GM23248 (cell line): ENCODE results near the gene ABHD12. TPM values are rescaled to one million over a fixed set of nuclear protein-coding genes. Genes with fewer than 3 reads are reported as not detected.

ENCODE experiments used
- DNase-seq: peaks from one replicate; pipeline ENCODE4 v3.0.0-alpha.2; 2015
- H2AFZ ChIP-seq: fragments of 200-600 bp; sonication (generic); 2 replicates; pipeline ENCODE4 v1.6.1; 2016; ENCODE audit warnings: antibody characterized with exemption
- H3F3A ChIP-seq: fragments of 200-600 bp; sonication (generic); 2 replicates; pipeline ENCODE4 v1.6.1; 2016; ENCODE audit warnings: mild to moderate bottlenecking, antibody characterized with exemption, mixed run types; ENCODE audit not compliant: insufficient read depth
- H3K27ac ChIP-seq: fragments of 200-600 bp; sonication (generic); 2 replicates; pipeline ENCODE4 v1.5.1; 2016; ENCODE audit warnings: mild to moderate bottlenecking
- H3K27me3 ChIP-seq: fragments of 200-600 bp; sonication (generic); replicated peaks from 2 replicates; pipeline ENCODE4 v1.6.1; 2016; ENCODE audit warnings: mild to moderate bottlenecking; ENCODE audit not compliant: insufficient read depth
- H3K36me3 ChIP-seq: fragments of 200-600 bp; sonication (generic); 2 replicates; pipeline ENCODE4 v1.6.1; 2016; ENCODE audit warnings: low read depth, mild to moderate bottlenecking
- H3K4me1 ChIP-seq: fragments of 200-600 bp; sonication (generic); 2 replicates; pipeline ENCODE4 v1.6.1; 2016; ENCODE audit warnings: mild to moderate bottlenecking; ENCODE audit not compliant: insufficient read depth
- H3K4me2 ChIP-seq: fragments of 200-600 bp; sonication (generic); one replicate; pipeline ENCODE4 v1.6.1; 2016; ENCODE audit warnings: mild to moderate bottlenecking; ENCODE audit not compliant: unreplicated experiment
- H3K4me3 ChIP-seq: fragments of 200-600 bp; sonication (generic); 2 replicates; pipeline ENCODE4 v1.5.1; 2016; ENCODE audit warnings: mild to moderate bottlenecking
- H3K79me2 ChIP-seq: fragments of 200-600 bp; sonication (generic); 2 replicates; pipeline ENCODE4 v1.6.1; 2016; ENCODE audit warnings: mild to moderate bottlenecking; ENCODE audit not compliant: insufficient read depth
- H3K9ac ChIP-seq: fragments of 200-600 bp; sonication (generic); 2 replicates; pipeline ENCODE4 v1.6.1; 2016; ENCODE audit warnings: mild to moderate bottlenecking
- H3K9me2 ChIP-seq: fragments of 200-600 bp; sonication (generic); 2 replicates; pipeline ENCODE4 v1.6.1; 2016; ENCODE audit warnings: mixed run types, mild to moderate bottlenecking, moderate library complexity; ENCODE audit not compliant: insufficient read depth
- H3K9me3 ChIP-seq: fragments of 200-600 bp; sonication (generic); one replicate; pipeline ENCODE4 v1.6.1; 2017; ENCODE audit warnings: low read depth
- H4K20me1 ChIP-seq: fragments of 200-600 bp; sonication (generic); 2 replicates; pipeline ENCODE4 v1.6.0; 2016; ENCODE audit not compliant: insufficient read depth
- EZH2 ChIP-seq: fragments of 200-600 bp; sonication (generic); IDR thresholded peaks from 2 replicates; pipeline ENCODE4 v1.6.1; 2018; ENCODE audit warnings: antibody characterized with exemption, mild to moderate bottlenecking; ENCODE audit not compliant: insufficient read depth, poor library complexity, severe bottlenecking
- EZH2phosphoT487 ChIP-seq: fragments of 200-600 bp; sonication (generic); IDR thresholded peaks from 2 replicates; pipeline ENCODE4 v1.6.1; 2018; ENCODE audit warnings: antibody characterized with exemption, moderate library complexity, mild to moderate bottlenecking, low read depth; ENCODE audit not compliant: insufficient read depth
- WGBS, 2 experiments: methylation state at CpG; one replicate each; pipeline ENCODE4 v1.1.6; 2015 to 2017; ENCODE audit warnings: low lambda C conversion rate in 2 of 2, low coverage in 1 of 2; ENCODE audit errors: missing lambda C conversion rate in 2 of 2; 5-methylcytosine and 5-hydroxymethylcytosine counted together
- in situ Hi-C: fragments of 300-500 bp; cut with MboI; formaldehyde crosslinking; loops from 2 replicates; pipeline ENCODE4 v1.15.0; 2020
- polyA plus RNA-seq: library from polyadenylated mRNA; unstranded; fragments of >200 nt; fragmentation: Nextera tagmentation; extraction: Ambion mirVana; gene quantifications from 2 replicates; pipeline ENCODE4 v1.2.1, GENCODE V29; 2016
- total RNA-seq: library from RNA; depleted of rRNA; stranded (reverse); fragments of >200 nt; shearing (Covaris generic); gene quantifications from 2 replicates; pipeline ENCODE4 v1.2.3, GENCODE V29; 2014; rRNA removed

Gene ABHD12
- 48.6 and 50.6 TPM in 2 replicates for total RNA-seq
- 75.0 and 82.1 TPM in 2 replicates for polyA plus RNA-seq

DNA sequence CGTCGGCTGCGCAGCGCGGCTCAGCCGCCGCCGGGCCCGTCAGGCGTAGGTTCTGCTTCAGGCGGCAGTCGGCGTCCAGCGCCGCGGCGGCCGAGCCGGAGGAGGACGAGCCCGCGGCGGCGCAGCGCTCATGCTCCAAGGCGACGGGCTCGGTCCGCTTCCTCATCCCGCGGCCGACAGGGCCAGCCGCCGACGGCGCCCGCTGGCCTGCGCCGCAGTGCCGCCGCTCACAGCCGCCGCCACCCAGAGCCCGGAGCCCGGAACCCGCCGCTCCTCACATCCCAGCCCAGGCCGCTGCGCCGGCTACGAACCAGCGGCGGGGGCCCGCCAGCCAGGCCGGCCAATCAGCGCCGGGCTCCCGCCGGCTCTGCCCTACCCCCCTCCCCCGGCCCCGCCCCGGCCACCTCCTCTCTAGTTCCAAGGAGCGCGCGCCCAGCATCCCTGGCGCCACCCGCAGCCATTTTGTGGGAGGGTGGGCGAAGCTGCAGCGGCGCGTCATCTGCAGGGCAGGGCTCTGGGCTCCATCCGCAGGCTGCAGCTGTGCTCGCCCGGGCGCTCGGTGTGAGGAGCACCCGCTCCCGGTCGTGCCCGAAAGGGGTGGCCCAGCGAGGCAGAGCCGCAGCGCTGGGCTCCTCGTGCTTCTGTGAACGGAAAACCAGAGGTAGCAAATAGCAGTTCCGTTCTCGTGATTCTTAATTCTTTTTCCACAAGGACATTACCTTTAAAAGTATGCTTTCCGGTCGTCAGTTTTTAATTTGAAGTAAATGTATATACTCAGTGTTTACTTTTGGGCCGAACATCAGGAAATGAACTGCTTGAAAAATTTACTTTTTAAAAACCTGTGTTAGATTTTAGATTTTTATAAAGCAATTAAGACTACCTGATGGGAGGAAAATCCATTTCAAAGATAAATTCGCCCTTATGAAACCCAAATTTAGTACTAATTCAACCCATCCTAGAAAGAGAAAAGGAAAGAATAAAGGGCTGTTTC is at the start of gene ABHD12:
Gene ABHD12, minus strand, starts transcription at position 298 of the 991 bp plus-strand sequence. Its CDS starts 132 bp downstream, at position 166.
- H3K4me2 ChIP-seq, result peak within 1 kb of the TSS; percentile 93
- H2AFZ ChIP-seq, result peak within 1 kb of the TSS; percentile 89
- H3K27ac ChIP-seq, result peak within 1 kb of the TSS; percentile 83
- no peaks in the 10 kb centered on the region for H3K36me3 ChIP-seq
- 0 out of 2 replicates have a peak, but pooled peaks cover 5% of the 10 kb centered on the region for H3K4me1 ChIP-seq
- in situ Hi-C loops, result no loop called here
- peak within 1 kb of the TSS; percentile 84 for H3K4me3 ChIP-seq
- peaks cover 38% of the 10 kb centered on the region for H3K79me2 ChIP-seq
- peak; percentile 100 for DNase-seq
- H3F3A ChIP-seq, result peaks cover 9% of the 10 kb centered on the region
- 1% methylated on average over 48 to 62 of the region's 91 CpGs for WGBS, 2 experiments
- H3K27me3 ChIP-seq, result no peaks in the 10 kb centered on the region
- H3K9me2 ChIP-seq, result no peaks in the 10 kb centered on the region
- H4K20me1 ChIP-seq, result no peaks in the 10 kb centered on the region
- peak within 1 kb of the TSS; percentile 91 for H3K9ac ChIP-seq
- no peaks in the 10 kb centered on the region for H3K9me3 ChIP-seq
- no peak for TF ChIP-seq EZH2
- no peak for TF ChIP-seq EZH2phosphoT487

DNA sequence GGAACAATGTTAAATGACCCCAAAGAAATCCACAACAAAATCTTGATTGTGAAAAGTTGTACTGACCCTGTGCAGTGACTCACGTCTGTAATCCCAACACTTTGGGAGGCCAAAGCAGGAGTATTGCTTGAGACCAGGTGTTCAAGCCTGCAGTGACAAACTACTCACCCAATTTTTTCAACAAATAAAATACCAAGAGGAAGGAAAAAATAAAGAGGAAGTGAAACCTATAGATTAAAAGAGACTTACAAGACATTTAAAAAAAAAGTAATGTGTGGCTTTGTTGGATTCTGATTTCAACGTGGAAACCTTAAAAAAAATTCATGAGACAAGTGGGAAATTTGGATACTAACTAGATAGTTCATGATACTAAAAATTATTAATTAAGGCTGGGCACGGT is 48.7 kb upstream of the ABHD12 start:
- no peaks in the 10 kb centered on the region for H3K27me3 ChIP-seq
- no peaks in the 10 kb centered on the region for H3K4me1 ChIP-seq
- H3K27ac ChIP-seq, result no peak overlapping the region
- no peaks in the 10 kb centered on the region for H4K20me1 ChIP-seq
- WGBS, 2 experiments, result 82 to 85% methylated on average over 3 of the region's 3 CpGs
- no peaks in the 10 kb centered on the region for H3K9me3 ChIP-seq
- TF ChIP-seq EZH2phosphoT487 (no peak), EZH2 (no peak)
- no peak overlapping the region for H3K4me2 ChIP-seq
- no peak for DNase-seq
- no peaks in the 10 kb centered on the region for H3F3A ChIP-seq
- no peak overlapping the region for H3K9ac ChIP-seq
- H3K4me3 ChIP-seq, result no peak overlapping the region
- H3K79me2 ChIP-seq, result no peaks in the 10 kb centered on the region
- no peaks in the 10 kb centered on the region for H3K9me2 ChIP-seq
- in situ Hi-C loops, result no loop called here
- H2AFZ ChIP-seq, result no peak overlapping the region
- H3K36me3 ChIP-seq, result no peaks in the 10 kb centered on the region; the same call in 1 of the 2 replicates

- no peak overlapping the region for H3K4me3 ChIP-seq
- TF ChIP-seq EZH2 (no peak), EZH2phosphoT487 (no peak)
- H3K9me3 ChIP-seq, result no peaks in the 10 kb centered on the region
- H3K4me2 ChIP-seq, result no peak overlapping the region
- H4K20me1 ChIP-seq, result no peaks in the 10 kb centered on the region
- no peaks in the 10 kb centered on the region for H3K9me2 ChIP-seq
- H3K79me2 ChIP-seq, result no peaks in the 10 kb centered on the region
- H3K27ac ChIP-seq, result no peak overlapping the region
- in situ Hi-C loops, result no loop called here
- no peaks in the 10 kb centered on the region for H3F3A ChIP-seq
- H3K4me1 ChIP-seq, result no peaks in the 10 kb centered on the region
- H3K36me3 ChIP-seq, result no peaks in the 10 kb centered on the region; the same call in 1 of the 2 replicates
- DNase-seq, result peak; percentile 38
- peak overlapping the region; percentile 39; the same call in 1 of the 2 replicates for H2AFZ ChIP-seq
- H3K9ac ChIP-seq, result no peak overlapping the region
- 55 to 68% methylated on average over 4 of the region's 4 CpGs for WGBS, 2 experiments
- H3K27me3 ChIP-seq, result no peaks in the 10 kb centered on the region
Observed at GRCh38 chr20:25437153-25437581, 46.5 kb upstream of the ABHD12 start.

DNA sequence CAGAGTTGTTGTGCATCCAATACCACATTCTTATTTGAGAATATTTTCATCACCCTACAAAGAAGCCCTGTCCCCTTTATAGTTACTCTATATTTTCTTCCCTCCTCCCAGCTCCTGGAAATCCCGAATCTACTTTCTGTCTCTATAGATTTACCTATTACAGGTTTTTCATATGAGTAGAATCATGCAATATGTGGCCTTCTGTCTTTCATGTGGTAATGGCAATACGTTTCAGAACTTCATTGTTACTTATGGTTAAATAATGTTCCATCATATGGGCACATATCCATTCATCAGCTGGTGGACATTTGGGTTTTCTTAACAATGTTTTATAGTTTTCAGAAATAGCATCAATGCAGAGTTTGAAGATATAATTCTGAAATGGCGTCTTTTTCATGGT is 33.9 kb upstream of the ABHD12 start:
- 98 to 99% methylated on average over 3 of the region's 3 CpGs for WGBS, 2 experiments
- in situ Hi-C loops, result loop anchor here (10.0 to 25.0 kb wide), 4 partner anchors 50 to 438 kb away; partner anchors contain the start of gene ZNF337
- Histone ChIP-seq H3K9me2 (no peaks in the 10 kb centered on the region), H3K4me2 (no peak overlapping the region), H3K4me3 (no peak overlapping the region), H3K27ac (no peak overlapping the region), H3K36me3 (peaks cover 6% of the 10 kb centered on the region; the same call in 1 of the 2 replicates), H3K9me3 (no peaks in the 10 kb centered on the region), H3F3A (no peaks in the 10 kb centered on the region; the same call in 1 of the 2 replicates), H3K79me2 (no peaks in the 10 kb centered on the region), H2AFZ (no peak overlapping the region), H3K4me1 (no peaks in the 10 kb centered on the region), H4K20me1 (no peaks in the 10 kb centered on the region), H3K27me3 (no peaks in the 10 kb centered on the region), H3K9ac (no peak overlapping the region)
- no peak for TF ChIP-seq EZH2
- TF ChIP-seq EZH2phosphoT487, result no peak
- no peak for DNase-seq
